Endothelial cell (in vitro differentiated cells): ENCODE measurements around the gene CRELD2. TPM values are rescaled to one million over a fixed set of nuclear protein-coding genes. Genes with fewer than 3 reads are reported as not detected.

Source experiments
- DNase-seq: peaks from one replicate; pipeline ENCODE4 v3.0.0; 2021; ENCODE audit warnings: low spot score
- H3K27ac Mint-ChIP-seq: one replicate; pipeline ENCODE4 v1.8.0; 2021; ENCODE audit warnings: mixed read lengths, inconsistent platforms; ENCODE audit not compliant: unreplicated experiment
- H3K27me3 Mint-ChIP-seq: one replicate; pipeline ENCODE4 v1.8.0; 2021; ENCODE audit warnings: mild to moderate bottlenecking, moderate library complexity, mixed read lengths, inconsistent platforms; ENCODE audit not compliant: unreplicated experiment
- H3K36me3 Mint-ChIP-seq: one replicate; pipeline ENCODE4 v1.8.0; 2021; ENCODE audit warnings: mild to moderate bottlenecking, low read depth, mixed read lengths, inconsistent platforms; ENCODE audit not compliant: unreplicated experiment
- H3K4me1 Mint-ChIP-seq: one replicate; pipeline ENCODE4 v1.8.0; 2021; ENCODE audit warnings: mild to moderate bottlenecking, mixed read lengths, inconsistent platforms; ENCODE audit not compliant: unreplicated experiment
- H3K4me3 Mint-ChIP-seq: one replicate; pipeline ENCODE4 v1.8.0; 2021; ENCODE audit warnings: mild to moderate bottlenecking, mixed read lengths, inconsistent platforms; ENCODE audit not compliant: unreplicated experiment
- H3K9me3 Mint-ChIP-seq: one replicate; pipeline ENCODE4 v1.8.0; 2021; ENCODE audit warnings: mixed read lengths, inconsistent platforms; ENCODE audit not compliant: unreplicated experiment
- CTCF ChIP-seq: fragments of 200-600 bp; sonication (generic); IDR thresholded peaks from one replicate; pipeline ENCODE4 v1.5.0; 2021; ENCODE audit warnings: antibody characterized with exemption; ENCODE audit not compliant: unreplicated experiment
- total RNA-seq: library from RNA; stranded (reverse); fragmentation: NEBNext Ultra II Directional; extraction: Animal tissue kit (Norgen Biotek cat#: 25700); gene quantifications from one replicate; pipeline ENCODE4 v1.2.1, GENCODE V29; 2021; ENCODE audit not compliant: unreplicated experiment

CRELD2 gene
- total RNA-seq, 1 donor from 2014 or later, result 207 TPM

DNA sequence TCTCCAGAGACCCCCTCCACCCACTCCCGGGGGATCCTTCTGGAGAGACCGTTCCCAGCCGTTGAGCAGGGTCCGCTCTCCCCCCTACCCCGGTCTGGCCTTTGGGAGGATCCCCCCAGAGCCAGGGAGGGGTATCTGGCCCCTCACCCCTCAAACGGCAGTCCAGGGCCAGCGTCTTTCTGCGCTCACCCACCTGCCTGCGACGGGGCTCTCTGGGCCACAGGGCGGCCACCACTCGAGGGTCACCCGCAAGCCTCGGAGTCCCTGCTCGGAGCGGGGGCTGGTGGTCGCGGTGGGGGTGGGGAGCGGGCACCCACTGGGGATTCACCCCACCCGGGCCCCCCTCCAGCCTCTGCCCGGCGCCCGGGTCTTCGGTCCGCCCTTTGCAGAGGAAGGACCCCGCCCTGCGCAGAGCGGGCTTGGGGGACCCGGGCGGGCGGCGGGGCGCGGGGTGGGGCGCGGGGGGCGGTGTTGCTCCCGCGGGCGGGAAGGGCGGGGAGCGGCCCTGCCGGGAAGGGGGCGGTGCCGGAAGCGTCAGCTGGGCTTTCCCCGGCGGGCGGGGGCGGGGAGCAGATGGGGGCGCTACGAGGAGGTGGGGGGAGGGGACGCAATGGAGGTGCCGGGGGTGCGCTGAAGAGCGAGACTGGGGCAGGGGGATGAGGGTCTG is 16.6 kb downstream of the CRELD2 start:
- Mint-ChIP-seq H3K27ac (no peak overlapping the region), H3K4me1 (peaks cover 43% of the 10 kb centered on the region), H3K9me3 (no peaks in the 10 kb centered on the region), H3K36me3 (no peaks in the 10 kb centered on the region), H3K27me3 (peaks cover 6% of the 10 kb centered on the region), H3K4me3 (no peak overlapping the region)
- TF ChIP-seq CTCF, result no peak
- DNase-seq, result peak; percentile 63

DNA sequence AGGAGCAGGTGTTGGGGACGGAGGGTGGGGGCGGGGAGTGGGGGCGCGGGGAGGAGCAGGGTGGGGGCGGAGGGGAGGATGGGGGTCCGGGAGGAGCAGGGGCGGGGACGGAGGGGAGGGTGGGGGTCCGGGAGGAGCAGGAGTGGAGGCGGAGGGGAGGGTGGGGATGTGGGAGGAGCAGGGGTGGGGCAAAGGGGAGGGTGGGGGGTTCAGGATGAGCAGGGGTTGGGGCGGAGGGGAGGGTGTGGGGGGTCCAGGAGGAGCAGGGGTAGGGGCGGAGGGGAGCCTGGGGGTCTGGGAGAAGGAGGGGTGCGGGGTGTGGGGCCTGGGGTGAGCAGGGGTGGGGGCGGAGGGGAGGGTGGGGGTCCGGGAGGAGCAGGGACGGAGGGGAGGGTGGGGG is 17.1 kb downstream of the CRELD2 start:
- Mint-ChIP-seq H3K4me1 (peaks cover 40% of the 10 kb centered on the region), H3K27ac (no peak overlapping the region), H3K9me3 (no peaks in the 10 kb centered on the region), H3K36me3 (no peaks in the 10 kb centered on the region), H3K27me3 (peaks cover 6% of the 10 kb centered on the region), H3K4me3 (no peak overlapping the region)
- no peak for TF ChIP-seq CTCF
- DNase-seq, result no peak

- Mint-ChIP-seq H3K4me1 (peaks cover 35% of the 10 kb centered on the region), H3K27me3 (peaks cover 6% of the 10 kb centered on the region), H3K4me3 (peak overlapping the region; percentile 33), H3K27ac (no peak overlapping the region), H3K9me3 (peaks cover 3% of the 10 kb centered on the region), H3K36me3 (no peaks in the 10 kb centered on the region)
- TF ChIP-seq CTCF, result no peak
- peak; percentile 82 for DNase-seq
Measured at GRCh38 chr22:49936018-49936972, 17.9 kb downstream of the CRELD2 start.

GRCh38 chr22:49936973-49937757 is 18.7 kb downstream of the CRELD2 start:
- TF ChIP-seq CTCF, result no peak
- H3K36me3 Mint-ChIP-seq, result no peaks in the 10 kb centered on the region
- DNase-seq, result no peak
- H3K4me3 Mint-ChIP-seq, result peak overlapping the region; percentile 33
- peaks cover 3% of the 10 kb centered on the region for H3K9me3 Mint-ChIP-seq
- peaks cover 30% of the 10 kb centered on the region for H3K4me1 Mint-ChIP-seq
- H3K27me3 Mint-ChIP-seq, result peaks cover 6% of the 10 kb centered on the region
- H3K27ac Mint-ChIP-seq, result peak overlapping the region; percentile 95
